CD4-positive, alpha-beta T cell treated with Interleukin-10 for 1 hour (primary cell): ENCODE results near the gene SOX15.

Experiments used
- DNase-seq: peaks from one replicate; pipeline ENCODE4 v3.0.0-alpha.2; 2020

SOX15 gene

GRCh38 chr17:7576432-7576937, 13.4 kb downstream of the SOX15 start:
- no peak for DNase-seq

- no peak for DNase-seq
These were observed 13.9 kb downstream of the SOX15 start for GRCh38 chr17:7575959-7576358.

GRCh38 chr17:7575481-7575883, 14.4 kb downstream of the SOX15 start:
- DNase-seq: no peak

- DNase-seq: no peak
These were observed 15.5 kb downstream of the SOX15 start for GRCh38 chr17:7574176-7574953.

- DNase-seq: peak; percentile 95
These were observed 16.4 kb downstream of the SOX15 start for GRCh38 chr17:7573324-7574080.

GRCh38 chr17:7572588-7573323, 17.1 kb downstream of the SOX15 start:
- DNase-seq: peak; percentile 100

- no peak for DNase-seq
These were observed 17.6 kb downstream of the SOX15 start for GRCh38 chr17:7572338-7572587.

GRCh38 chr17:7570351-7570750, 19.5 kb downstream of the SOX15 start:
- DNase-seq: no peak

- no peak for DNase-seq
These were observed 20.3 kb downstream of the SOX15 start for GRCh38 chr17:7569571-7569970.

- no peak for DNase-seq
These were observed 26.6 kb downstream of the SOX15 start for GRCh38 chr17:7563115-7563869.

- no peak for DNase-seq
These were observed 27.7 kb downstream of the SOX15 start for GRCh38 chr17:7562208-7562605.

- DNase-seq: peak; percentile 95
These were observed 28.2 kb downstream of the SOX15 start, which contains the start of gene SENP3 for GRCh38 chr17:7561589-7562207. SENP3 (plus strand) TSS chr17:7561919; CDS start chr17:7563077, 1,158 bp downstream.

- peak; percentile 87 for DNase-seq
These were observed 28.8 kb downstream of the SOX15 start for GRCh38 chr17:7561028-7561575.

GRCh38 chr17:7560172-7561027, 29.5 kb downstream of the SOX15 start:
- peak; percentile 66 for DNase-seq

- no peak for DNase-seq
These were observed 30.3 kb downstream of the SOX15 start for GRCh38 chr17:7559320-7560171.

- no peak for DNase-seq
These were observed 31.2 kb downstream of the SOX15 start, which contains the start of gene TNFSF13 for GRCh38 chr17:7558544-7559319. TNFSF13 (plus strand) TSS chr17:7558750; CDS start chr17:7559040, 290 bp downstream.

GRCh38 chr17:7557775-7558543, 31.9 kb downstream of the SOX15 start:
- no peak for DNase-seq

GRCh38 chr17:7557147-7557764, 32.6 kb downstream of the SOX15 start:
- no peak for DNase-seq
